Neural progenitor cell (in vitro differentiated cells): ENCODE measurements around the gene R3HCC1L.

Source experiments
- EZH2 ChIP-seq: fragments of 200-600 bp; sonication (generic); IDR thresholded peaks from 2 replicates; pipeline ENCODE4 v1.6.1; 2017; ENCODE audit warnings: antibody characterized with exemption, mild to moderate bottlenecking, moderate library complexity
- EZH2phosphoT487 ChIP-seq: fragments of 200-600 bp; sonication (generic); IDR thresholded peaks from 2 replicates; pipeline ENCODE4 v1.6.1; 2017; ENCODE audit warnings: antibody characterized with exemption
- TF ChIP-seq, protein P1 (sequence below): fragments of 200-600 bp; sonication (generic); IDR thresholded peaks from 2 replicates; pipeline ENCODE4 v1.5.1; 2017; ENCODE audit warnings: antibody characterized with exemption, mild to moderate bottlenecking

DNA sequence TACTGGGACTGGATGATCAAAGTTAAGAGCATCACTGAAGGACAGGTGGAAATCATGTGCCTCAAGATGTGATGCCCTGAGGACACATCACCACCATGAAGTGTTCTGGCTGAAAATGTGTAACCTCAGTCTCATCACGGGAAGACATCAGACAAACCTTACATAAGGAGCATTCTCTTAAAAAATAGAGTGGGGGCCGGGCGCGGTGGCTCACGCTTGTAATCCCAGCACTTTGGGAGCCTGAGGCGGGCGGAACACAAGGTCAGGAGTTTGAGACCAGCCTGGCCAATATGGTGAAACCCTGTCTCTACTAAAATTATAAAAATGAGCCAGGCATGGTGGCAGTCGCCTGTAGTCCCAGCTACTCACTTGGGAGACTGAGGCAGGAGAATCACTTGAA is 67.9 kb downstream of the R3HCC1L start:
- TF ChIP-seq, protein P1, sequence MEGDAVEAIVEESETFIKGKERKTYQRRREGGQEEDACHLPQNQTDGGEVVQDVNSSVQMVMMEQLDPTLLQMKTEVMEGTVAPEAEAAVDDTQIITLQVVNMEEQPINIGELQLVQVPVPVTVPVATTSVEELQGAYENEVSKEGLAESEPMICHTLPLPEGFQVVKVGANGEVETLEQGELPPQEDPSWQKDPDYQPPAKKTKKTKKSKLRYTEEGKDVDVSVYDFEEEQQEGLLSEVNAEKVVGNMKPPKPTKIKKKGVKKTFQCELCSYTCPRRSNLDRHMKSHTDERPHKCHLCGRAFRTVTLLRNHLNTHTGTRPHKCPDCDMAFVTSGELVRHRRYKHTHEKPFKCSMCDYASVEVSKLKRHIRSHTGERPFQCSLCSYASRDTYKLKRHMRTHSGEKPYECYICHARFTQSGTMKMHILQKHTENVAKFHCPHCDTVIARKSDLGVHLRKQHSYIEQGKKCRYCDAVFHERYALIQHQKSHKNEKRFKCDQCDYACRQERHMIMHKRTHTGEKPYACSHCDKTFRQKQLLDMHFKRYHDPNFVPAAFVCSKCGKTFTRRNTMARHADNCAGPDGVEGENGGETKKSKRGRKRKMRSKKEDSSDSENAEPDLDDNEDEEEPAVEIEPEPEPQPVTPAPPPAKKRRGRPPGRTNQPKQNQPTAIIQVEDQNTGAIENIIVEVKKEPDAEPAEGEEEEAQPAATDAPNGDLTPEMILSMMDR = no peak
- TF ChIP-seq EZH2phosphoT487 (no peak), EZH2 (no peak)
